Erythroblast (primary cell): ENCODE measurements around the gene KIRREL3.

Source experiments
- DNase-seq, 2 experiments: peaks; one replicate each; lab custom pipeline; 2025; lab: John Stamatoyannopoulos, UW
- GATA1 ChIP-seq: IDR thresholded peaks from 2 replicates; pipeline ENCODE4 v1.6.1; 2011; ENCODE audit warnings: low read depth, mild to moderate bottlenecking, control low read depth, low read length, moderate library complexity
- POLR2A ChIP-seq: IDR thresholded peaks from 2 replicates; pipeline ENCODE4 v1.6.1; 2011; ENCODE audit warnings: mild to moderate bottlenecking, low read length

KIRREL3 gene

GRCh38 chr11:126874831-126875230 is 125.7 kb downstream of the KIRREL3 start:
- TF ChIP-seq GATA1 (no peak), POLR2A (no peak)
- peak in 1 of 2 experiments; percentile 7 for DNase-seq

- no peak for DNase-seq
- TF ChIP-seq GATA1 (no peak), POLR2A (no peak)
Measured at GRCh38 chr11:126874276-126874675, 126.3 kb downstream of the KIRREL3 start.

- no peak for DNase-seq
- no peak for TF ChIP-seq GATA1
Measured at GRCh38 chr11:126871792-126872191, 128.8 kb downstream of the KIRREL3 start.

GRCh38 chr11:126870021-126870420 is 130.5 kb downstream of the KIRREL3 start:
- no peak for DNase-seq
- TF ChIP-seq GATA1 (no peak), POLR2A (no peak)

GRCh38 chr11:126868741-126869140 is 131.8 kb downstream of the KIRREL3 start:
- TF ChIP-seq GATA1 (no peak), POLR2A (no peak)

GRCh38 chr11:126864934-126865333 is 135.6 kb downstream of the KIRREL3 start:
- no peak for DNase-seq
- TF ChIP-seq GATA1 = no peak
- TF ChIP-seq POLR2A = no peak

More at GRCh38 chr11:126868741-126869140, 131.8 kb downstream of the KIRREL3 start:
- no peak for DNase-seq

- no peak for DNase-seq
- TF ChIP-seq GATA1 = no peak
- no peak for TF ChIP-seq POLR2A
Measured at GRCh38 chr11:126863294-126863997, 137.1 kb downstream of the KIRREL3 start.

- DNase-seq = no peak
Measured at GRCh38 chr11:126862664-126863243, 137.8 kb downstream of the KIRREL3 start.

GRCh38 chr11:126861796-126862459 is 138.6 kb downstream of the KIRREL3 start:
- TF ChIP-seq POLR2A = no peak
- TF ChIP-seq GATA1 = no peak
- no peak for DNase-seq

More at GRCh38 chr11:126862664-126863243, 137.8 kb downstream of the KIRREL3 start:
- no peak for TF ChIP-seq POLR2A
- no peak for TF ChIP-seq GATA1

GRCh38 chr11:126857860-126858808 is 142.4 kb downstream of the KIRREL3 start:
- no peak for DNase-seq
- no peak for TF ChIP-seq GATA1
- TF ChIP-seq POLR2A = no peak

- DNase-seq = no peak
- TF ChIP-seq POLR2A (no peak), GATA1 (no peak)
Measured at GRCh38 chr11:126855536-126855935, 145.0 kb downstream of the KIRREL3 start.

GRCh38 chr11:126853732-126854131 is 146.8 kb downstream of the KIRREL3 start:
- TF ChIP-seq GATA1 (no peak), POLR2A (no peak)
- DNase-seq = no peak

- DNase-seq = no peak
- no peak for TF ChIP-seq POLR2A
- no peak for TF ChIP-seq GATA1
Measured at GRCh38 chr11:126844789-126845188, 155.8 kb downstream of the KIRREL3 start.
